EL (cell line): ENCODE results near the gene CELF1.

Source experiments
- DNase-seq: peaks from one replicate; pipeline ENCODE4 v3.0.0-alpha.2; 2016

CELF1 gene

DNA sequence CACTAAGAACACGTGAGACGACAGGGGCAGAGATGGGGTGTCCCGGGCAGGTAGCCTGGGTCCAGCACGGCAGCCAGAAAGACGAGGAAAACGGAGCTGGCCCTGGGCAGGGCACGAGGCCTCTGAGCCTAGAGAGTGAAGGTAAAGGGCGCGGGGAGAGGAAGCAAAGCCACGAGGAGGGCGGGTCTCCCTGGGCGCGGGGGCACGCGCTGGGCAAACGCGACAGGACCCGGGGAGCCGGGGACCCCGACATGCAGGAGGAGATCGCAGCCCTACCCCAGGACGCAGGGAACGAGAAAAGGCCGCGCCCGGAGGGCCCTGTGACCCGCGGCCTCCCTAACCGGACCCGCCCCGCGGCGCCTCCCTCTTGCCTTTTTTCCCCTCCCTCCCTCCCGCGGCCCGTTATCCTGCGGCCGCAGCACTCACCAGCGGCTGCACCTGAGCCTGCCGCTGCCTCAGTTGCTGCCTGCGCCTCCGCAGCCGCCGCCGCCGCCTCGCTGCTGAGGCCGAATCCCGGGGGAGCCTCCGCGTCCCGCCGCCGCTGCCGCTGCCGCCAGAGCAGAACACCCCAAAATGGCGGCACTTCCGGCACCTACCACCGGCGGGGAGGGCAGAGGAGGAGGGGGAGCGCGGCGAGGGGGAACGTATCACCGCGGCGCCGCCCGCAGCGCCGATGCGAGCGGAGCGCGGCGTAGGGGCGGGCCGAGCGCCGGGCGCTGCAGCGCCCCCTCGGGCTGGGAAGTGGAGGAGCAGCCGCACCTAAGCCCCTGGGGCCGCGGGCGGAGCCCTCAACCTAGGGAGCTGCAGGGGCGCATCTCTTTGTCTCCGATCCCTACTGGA is at the start of gene CELF1:
TSS of gene CELF1 (minus strand) at position 567 of the 840 bp plus-strand sequence. CDS start 53,609 bp downstream, outside the sequence.
- DNase-seq, result peak; percentile 90

DNA sequence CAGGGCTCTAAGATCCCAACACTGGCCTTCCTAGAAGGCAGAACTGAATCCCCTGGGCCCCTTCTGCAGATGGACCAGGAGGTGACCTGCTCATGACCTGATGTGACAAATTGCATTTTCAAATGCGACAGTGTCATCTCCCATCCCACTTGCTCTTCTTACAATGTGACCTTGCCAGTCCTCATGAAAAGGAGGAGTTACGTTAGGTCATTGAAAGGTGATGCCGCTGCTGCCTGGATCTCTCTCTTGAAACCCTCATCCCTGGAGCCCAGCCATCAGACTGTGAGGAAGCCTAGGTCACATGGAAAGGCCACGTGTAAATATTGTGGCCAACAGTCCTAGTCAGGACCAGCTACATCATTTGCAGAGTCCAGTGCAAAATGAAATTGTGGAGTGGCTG is 47.0 kb upstream of the CELF1 start:
- DNase-seq, result no peak

DNA sequence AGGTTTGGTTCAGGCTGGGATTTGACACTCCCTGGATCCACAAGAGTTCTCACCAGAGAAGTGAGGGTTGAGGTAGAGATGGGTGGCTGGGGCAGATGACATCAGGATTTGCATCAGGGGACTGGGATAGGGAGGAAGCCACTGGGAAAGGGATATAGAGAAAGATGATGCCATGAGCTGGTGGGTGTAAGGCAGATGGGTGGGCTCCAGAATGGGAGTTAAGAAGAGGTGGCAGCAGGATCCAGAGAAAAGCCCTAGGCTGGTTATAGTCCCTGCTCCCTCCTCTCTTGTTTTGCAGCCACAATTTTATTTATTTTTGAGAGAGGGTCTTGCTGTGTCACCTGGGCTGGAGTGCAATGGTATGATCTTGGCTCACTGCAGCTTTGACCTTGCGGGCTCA is 43.0 kb upstream of the CELF1 start:
- no peak for DNase-seq

DNA sequence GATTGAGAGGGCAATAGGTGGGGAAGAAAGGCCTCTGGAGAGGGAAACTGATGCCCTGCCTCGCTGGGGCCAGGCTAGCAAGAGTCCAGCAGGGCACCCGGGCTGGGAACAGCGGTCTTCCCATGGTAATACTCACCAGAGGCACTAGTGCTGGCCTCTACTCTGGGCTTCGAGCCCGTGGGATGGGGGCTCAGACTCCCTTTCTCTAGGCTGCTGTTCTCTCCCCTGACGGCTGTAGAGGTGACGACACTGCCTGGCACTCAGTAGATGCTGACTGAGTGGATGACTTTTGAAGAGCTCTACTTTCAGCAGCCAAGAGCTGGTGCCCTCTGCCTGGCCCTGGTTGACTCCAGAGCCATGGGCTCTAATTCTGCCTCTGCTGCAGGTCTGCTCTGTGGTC is 42.1 kb upstream of the CELF1 start:
- no peak for DNase-seq

DNA sequence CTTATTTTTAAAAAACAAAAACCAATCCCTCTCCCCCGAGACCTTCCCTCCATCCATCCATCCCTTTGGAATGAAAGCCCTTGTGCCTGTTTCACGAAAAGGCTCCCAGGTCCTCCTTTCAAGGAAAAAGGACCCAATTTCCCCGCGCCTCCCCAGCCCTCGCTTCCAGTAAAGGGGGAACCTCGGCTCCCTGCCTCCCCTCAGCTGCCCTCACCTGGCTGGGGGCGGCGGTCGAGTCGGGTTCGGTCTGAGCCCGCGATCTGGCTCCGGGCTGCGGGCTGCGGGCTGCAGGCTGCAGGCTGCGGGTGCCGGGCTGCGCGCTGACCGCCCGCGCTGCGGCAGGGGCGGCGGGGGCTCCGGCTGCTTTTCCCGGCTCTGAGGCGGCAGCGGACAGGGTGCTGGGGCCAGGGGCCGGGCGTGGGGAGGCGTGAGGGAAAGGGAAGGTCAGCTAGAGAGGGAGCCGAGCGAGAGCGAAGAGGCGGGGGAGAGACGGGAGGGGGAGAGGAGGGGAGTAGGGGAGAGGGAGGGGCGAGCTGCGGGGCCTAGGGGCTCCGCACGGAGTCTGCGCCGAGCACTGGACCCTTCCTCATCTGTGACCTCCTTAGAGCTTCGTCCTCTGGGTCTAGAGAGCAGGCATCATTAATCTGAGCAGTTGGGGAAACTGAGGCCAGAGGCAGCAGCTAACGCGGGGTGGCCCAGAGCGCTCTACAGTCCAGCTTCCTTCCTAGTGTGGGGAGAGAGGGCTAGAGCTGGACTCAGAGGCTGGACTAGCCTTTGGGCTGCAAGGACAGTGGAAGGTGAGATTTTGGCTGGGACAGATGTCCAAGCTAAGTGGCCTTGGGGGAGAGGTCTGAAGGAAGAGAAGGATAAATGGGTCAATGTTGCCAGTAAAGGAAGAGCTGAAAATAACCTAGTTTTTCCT is 41.3 kb upstream of the CELF1 start, which contains the start of gene C1QTNF4:
TSS of gene C1QTNF4 (minus strand) at position 478 of the 922 bp plus-strand sequence. CDS start 3,601 bp downstream, outside the sequence.
- DNase-seq, result no peak

DNA sequence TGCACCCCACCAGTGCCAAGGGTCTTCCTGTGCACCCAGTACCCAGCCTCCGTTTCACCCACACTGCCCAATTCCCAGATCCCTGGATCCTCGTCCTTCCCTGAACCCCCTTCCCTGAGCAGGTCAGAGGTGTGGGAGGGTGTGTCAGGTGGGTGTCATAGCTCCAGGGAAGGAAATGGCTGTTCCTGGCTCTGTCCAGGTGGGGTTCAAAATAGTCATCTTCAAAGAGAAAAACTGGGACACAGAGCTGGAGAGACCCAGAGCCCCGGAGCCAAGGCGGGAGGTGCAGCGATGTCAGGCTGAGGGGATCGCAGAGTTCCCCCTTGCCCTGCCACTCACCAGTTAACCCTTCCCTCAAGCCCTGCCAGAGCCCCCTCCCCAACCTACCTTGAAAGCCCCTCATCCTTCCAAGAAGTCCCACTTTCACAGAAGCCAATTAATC is 40.6 kb upstream of the CELF1 start:
- no peak for DNase-seq

DNA sequence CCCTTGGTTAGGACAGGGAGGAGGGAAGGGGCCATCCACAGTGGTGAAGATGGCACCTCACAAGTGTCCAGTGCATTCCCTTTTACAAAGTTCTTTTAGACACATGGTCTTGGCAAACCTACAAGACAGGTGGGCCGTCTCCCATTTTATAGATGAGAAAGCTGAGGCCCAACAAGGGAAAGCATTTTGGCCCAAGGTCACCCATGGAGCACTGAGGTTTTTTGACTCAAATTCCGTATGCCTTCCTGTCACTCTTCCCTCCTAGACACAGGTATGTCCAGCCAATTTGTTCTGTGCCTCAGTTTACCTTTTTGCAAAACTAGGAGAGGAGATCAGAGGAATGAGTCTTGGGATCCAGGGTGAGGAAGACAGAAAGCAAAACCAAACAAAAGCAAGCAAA is 40.0 kb upstream of the CELF1 start:
- DNase-seq, result no peak

DNA sequence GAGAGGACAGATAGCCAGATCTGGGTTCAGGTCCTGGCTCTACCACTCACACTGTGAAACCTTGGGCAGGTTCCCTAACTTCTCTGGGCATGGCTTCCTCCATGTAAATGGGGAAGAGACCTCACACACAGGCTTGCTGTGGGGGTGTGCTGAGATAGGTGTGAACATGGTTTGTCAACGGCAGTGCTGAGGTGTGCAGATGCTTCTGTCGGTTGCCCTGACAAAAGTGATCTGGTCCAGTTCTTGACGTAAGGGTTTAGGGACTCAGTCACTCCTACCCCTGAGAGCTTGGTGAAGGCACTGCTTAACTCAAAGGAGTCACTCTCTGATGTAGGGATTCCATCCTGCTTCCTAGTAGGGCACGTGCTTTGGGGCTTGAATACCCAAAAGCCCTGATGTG is 39.3 kb upstream of the CELF1 start:
- DNase-seq, result no peak

DNA sequence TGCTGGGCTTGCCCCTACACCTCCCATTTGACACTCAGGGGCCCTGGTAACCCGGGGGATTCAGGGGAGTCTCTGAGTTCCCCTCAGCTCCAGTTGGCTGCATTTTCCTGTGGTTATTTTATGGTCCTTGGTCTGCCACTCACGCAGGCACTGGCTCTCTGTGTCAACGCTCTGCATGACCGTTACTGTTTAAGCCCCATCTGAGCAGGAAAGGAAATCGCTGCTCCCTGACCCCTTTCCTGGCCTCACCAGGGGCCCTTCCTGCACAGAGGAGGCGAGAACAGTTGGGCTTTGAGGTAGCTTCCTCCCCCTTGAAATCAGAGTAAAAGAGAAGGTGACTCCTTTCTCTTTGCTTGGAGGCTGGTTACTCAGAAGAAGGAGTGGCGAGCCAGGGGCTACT is 38.8 kb upstream of the CELF1 start:
- no peak for DNase-seq

DNA sequence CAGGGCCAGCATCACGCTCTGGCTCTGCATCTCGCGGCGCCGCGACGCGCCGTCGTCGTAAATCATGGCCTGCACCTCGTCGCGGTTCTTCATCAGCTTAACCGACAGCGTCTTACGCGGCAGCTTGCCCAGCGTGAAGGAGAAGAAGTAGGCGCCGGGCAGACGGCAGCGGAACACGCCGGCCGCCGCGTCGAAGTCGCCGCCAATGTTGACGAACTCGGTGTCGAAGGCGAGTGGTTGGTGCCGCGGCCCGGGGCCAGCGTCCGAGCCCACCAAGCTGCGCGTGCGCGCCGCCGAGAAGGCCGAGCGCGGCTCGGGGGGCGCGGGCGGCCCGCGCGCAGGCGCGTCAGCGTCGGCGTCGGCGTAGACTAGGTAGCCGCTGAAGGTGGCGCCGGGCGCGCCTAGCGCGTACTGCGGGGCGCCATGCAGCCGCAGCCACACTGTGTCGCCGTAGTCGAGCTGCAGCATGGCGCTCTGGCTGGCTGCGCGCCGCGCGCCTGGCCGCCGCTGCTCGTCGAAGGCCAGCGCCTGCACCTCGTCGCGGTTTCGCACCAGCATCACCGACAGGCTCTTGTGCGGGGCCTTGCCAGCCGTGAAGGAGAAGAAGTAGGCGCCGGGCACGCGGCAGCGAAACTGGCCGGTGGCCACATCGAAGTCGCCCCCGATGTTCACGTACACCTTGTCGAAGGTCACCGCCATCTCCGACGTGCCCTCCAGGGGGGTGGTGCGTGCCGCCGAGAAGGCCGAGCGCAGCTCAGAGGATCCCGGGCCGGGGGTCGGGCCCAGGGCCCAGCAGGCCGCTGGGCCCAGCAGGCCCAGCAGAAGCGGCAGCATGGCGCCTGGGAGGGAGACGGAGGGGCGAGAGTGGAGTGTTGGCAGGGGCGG is 37.3 kb upstream of the CELF1 start:
- no peak for DNase-seq

DNA sequence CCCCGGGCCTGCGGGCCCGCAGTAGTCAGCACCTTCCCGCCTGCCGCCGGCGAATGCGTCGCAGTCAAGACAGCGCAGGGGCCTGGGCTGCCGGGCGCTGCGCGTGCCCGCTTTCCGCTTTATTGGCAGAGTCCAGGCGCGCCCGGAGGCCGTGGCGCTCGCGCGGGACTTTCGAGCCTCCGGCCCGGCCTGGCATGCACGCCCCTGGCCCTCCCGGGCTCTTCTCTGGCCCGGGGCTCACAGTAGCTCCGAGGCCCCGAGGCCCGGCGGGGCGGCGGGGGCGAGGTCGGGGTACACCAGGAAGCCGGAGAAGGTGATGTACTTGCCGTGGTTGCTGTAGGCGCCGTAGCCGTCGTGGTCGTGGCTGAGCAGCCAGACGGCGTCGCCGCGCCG is 36.6 kb upstream of the CELF1 start:
- no peak for DNase-seq

DNA sequence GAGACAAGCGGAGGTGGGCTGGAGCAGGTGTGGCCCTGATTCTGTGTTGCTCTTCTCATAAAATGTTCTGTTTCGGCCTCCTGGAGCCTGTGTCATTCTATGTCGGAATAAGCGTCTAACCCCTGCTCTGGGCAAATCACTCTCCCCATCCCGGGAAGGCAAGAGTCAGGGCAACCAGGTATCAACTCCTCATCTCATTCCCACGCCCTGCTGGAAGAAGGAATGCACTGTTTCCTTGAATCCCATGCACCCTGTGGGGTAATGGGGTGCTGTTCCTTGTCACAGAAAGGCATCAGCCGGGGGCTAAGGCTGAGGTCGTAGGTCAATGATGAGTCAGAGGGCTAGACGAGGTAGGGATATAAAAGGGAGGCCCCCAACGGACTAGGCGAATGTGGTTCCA is 36.2 kb upstream of the CELF1 start:
- no peak for DNase-seq

DNA sequence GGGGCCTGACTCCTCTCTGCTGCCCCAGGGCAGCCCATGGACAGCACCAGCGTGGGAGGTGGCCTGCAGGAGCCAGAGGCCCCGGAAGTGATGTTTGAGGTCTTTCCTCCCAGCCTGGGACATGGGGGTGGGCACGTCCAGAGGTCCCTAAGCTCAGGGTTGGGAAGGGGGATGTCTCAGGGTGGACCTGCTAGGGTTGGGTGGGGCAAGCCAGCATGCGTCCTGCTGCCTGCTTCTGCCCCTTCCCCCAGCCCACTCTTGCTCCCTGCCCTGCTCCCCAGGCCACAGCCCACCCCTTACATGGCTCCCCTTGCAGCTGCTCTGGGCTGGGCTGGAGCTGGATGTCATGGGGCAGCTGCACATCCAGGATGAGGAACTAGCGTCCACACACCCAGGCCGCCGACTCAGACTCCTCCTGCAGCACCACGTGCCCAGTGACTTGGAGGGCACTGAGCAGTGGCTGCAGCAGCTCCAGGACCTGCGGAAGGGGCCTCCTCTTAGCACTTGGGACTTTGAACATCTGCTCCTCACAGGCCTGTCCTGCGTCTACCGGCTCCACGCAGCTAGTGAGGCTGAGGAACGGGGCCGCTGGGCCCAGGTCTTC is 34.9 kb upstream of the CELF1 start:
- no peak for DNase-seq

DNA sequence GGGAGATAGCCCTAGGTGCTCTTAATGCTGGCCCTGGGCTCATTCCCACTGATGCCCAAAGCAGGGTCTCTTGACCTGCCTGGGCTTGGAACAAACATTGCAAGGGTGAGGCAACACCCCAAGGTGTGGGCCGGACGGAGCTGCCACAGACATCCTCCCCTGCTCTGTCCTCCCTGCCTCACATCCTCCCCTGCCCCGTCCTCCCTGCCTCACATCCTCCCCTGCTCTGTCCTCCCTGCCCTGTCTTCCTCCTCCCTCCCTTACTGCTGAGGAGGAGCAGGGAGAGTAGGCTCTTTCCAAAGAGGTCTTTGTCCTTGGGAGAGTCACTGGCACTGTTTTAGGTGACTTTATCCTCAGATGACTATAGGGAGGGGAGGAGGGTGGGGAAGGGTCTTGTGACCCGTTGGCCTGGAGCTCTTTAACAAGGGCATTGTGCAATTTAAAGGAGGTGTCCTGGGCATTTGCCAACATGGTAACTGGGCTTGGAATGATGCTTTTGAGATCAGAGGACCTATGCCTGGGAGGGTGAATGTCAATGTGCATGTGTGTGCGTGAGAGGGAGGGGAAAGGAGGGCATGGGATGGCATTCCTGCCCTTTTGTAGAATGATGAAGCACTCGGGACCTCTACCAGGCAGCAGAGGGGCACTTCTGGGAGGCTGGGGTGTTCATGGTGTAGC is 34.2 kb upstream of the CELF1 start:
- DNase-seq, result no peak

DNA sequence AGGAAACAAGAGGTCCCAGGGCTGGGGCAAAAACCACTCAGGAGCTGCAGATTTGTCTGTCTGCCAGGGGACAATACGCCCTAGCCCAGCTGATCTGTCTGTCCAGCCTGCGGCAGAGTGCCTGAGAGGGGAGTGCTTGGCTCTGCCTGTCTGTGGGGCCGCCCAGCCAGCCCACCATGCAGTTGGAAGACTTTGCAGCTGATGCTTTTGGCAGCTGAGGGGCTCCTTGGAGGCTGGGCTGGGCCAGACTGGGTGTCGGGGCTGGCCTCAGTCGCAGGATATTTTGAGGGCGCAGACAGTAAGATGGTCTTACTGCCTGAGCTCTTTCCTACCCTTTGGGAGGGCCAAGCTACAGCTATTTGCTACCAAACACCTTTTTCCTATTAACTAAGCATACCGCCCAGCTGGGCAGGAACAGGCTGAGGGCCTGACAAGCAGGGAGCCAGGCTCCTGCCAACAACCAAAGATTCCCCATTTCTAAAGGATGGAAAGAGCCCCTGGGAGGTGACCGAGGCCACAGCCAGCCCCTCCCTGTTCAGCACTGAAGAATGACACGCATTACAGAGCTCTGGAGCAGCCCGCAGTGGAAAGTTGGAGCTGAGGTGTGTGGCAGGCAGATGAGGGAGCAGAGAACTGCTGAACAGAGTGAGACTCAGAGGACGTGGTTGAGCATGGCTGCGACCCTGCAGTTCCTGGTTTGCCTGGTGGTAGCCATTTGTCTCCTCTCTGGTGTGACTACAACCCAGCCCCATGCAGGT is 33.3 kb upstream of the CELF1 start, which contains the start of gene FAM180B:
TSS of gene FAM180B (plus strand) at position 581 of the 758 bp plus-strand sequence. CDS start at position 672, 91 bp downstream.
- no peak for DNase-seq

DNA sequence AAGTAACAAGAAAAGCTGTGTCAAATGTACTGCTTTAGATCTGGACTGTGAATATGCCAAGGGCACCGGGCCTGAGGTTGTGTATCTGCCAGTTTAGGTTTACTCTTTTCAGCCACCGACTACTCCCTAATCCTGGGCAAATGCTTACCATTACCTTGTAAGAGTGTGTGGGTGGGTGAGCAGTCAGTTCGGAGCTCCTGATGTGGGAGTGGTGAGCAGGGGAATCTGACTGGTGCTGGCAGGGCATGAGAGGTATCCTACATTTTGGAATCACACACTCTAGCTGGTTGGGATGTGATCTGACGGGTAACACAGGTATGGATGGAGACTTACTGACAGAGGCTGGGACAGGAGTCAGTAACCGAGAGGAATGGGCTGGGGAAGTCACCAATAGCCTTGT is 30.9 kb upstream of the CELF1 start:
- no peak for DNase-seq

DNA sequence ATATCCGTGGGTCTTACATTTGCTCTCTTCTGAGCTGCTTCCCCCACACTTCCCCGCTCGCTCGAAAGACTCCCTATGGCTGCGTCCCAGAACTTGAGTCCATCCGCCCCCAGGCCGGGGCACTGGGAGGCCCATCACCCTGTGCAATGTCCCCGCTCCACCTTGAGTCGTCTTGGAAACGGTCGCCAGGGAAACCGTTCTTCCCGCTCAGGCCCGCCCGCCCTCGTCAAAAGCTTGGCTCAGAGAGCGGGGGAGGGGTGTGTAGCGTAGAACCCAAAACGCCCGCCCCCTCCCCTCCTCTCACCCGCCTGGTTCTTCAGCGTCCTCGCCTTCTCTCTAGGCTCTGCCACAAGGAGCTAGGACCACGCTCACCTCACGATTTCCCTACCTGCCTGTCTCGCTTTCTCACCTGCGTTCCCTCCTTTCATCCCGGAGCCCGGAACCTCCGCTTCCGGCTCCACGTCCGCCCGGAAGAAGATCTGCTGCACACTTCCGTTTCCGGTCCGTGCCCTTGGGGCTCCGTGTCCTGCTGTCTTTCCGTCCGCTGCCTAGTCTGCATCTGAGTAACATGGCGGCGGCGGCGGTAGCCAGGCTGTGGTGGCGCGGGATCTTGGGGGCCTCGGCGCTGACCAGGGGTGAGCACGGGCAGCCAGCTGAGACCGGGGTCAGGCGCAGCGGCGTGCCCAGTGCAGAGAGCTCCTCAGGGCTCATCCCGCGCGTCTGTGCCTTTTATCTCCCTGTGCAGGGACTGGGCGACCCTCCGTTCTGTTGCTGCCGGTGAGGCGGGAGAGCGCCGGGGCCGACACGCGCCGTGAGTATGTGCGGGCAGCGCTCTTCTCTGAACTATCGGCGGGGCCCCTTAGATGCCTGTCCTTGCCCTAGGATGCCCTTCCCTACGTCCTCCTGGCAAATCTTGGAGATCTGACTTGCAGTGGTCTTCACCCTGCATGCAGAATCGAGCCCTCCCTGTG is 25.9 kb upstream of the CELF1 start, which contains the start of the genes KBTBD4 and NDUFS3:
TSS of gene KBTBD4 (minus strand) at position 447 of the 971 bp plus-strand sequence. CDS start at position 428, 19 bp downstream.
TSS of gene NDUFS3 (plus strand) at position 551 of the 971 bp plus-strand sequence. CDS start at position 569, 18 bp downstream.
- peak; percentile 89 for DNase-seq

DNA sequence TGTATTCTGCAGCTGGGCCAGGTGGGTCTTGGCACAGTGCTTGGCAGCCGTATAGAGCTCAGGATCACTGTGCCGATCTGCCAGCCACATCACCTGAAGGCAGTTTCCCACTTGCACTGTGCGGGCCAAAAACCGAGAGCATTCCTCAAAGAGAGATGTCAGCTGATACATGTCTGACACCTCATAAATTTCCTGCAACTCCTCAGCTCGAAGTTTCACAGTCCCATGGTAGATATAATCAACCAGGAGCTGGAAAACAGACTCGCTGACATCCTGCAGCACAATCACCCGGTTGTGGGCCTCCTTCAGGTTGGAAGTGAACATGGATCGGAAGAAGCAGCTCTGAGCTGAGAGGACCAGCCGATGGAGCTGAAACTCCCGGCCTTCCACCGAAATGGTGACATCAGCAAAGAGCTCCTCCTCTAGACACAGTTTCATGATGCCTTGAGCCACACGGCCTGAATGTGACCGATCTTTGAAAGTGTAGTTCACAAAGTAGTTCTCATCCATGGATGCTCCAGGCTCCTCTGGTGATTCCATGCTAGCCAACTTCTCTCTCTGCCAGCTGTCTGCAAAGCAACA is 24.6 kb upstream of the CELF1 start:
- peak; percentile 49 for DNase-seq

DNA sequence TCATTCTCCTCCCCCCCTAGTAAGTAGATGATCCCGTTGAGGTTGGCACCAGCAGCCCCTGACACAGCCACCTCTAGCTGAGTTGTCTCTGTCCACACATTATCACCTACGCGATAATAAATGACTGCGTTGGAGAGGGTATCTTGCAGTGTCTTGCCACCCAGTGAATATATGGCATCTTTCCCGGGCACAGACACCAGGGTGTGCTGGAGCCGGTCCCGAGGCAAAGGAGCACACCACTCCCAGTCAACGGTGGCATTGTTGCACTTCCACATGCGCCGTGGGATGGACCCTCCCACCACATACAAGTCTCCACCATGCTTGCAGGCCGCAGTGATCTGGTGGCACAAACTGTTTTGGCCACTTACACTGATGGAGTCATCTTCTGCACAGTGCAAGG is 20.4 kb upstream of the CELF1 start:
- DNase-seq, result no peak
